ENCODE data around the gene TRPM1.

TRPM1 gene

GRCh38 chr15:31086344-31086743, 15.2 kb downstream of the TRPM1 start:
- no peaks in the 10 kb centered on the region for H3K27me3 ChIP-seq (replicated peaks; ENCODE audit: control insufficient read depth, insufficient read depth, low read length)
- DNase-seq (ENCODE audit: extremely low read depth, insufficient read length): no peak

DNA sequence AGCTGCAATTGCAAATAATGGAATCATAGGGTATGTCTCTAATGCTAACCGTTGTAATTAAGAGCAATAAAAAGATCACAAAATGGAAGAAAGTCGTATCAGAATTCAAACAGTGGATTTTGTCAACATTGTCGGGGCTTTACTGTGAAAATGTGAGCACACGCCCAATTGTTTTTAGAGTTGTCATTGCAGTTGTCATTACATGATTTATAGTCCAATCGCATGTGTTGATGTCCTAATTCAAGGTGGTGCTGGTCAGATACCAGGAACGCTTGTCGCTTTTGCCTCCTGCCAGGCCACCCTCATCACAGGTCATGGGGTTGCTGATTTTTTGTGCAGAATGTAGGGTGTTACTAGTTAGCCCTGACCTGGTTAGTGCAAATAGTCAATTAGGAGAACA, 16.2 kb downstream of the TRPM1 start:
- no peak overlapping the region for H3K4me3 ChIP-seq (replicated peaks; ENCODE audit: low read depth, low read length)
- TF ChIP-seq, protein P1, sequence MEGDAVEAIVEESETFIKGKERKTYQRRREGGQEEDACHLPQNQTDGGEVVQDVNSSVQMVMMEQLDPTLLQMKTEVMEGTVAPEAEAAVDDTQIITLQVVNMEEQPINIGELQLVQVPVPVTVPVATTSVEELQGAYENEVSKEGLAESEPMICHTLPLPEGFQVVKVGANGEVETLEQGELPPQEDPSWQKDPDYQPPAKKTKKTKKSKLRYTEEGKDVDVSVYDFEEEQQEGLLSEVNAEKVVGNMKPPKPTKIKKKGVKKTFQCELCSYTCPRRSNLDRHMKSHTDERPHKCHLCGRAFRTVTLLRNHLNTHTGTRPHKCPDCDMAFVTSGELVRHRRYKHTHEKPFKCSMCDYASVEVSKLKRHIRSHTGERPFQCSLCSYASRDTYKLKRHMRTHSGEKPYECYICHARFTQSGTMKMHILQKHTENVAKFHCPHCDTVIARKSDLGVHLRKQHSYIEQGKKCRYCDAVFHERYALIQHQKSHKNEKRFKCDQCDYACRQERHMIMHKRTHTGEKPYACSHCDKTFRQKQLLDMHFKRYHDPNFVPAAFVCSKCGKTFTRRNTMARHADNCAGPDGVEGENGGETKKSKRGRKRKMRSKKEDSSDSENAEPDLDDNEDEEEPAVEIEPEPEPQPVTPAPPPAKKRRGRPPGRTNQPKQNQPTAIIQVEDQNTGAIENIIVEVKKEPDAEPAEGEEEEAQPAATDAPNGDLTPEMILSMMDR (IDR thresholded peaks at IDR 0.05; ENCODE audit: insufficient read depth, low read length, poor library complexity, severe bottlenecking): no peak
- no peak for DNase-seq (ENCODE audit: extremely low read depth, insufficient read length)

More at GRCh38 chr15:31086344-31086743, 15.2 kb downstream of the TRPM1 start:
- TF ChIP-seq, protein P1 (IDR thresholded peaks at IDR 0.05; ENCODE audit: insufficient read depth, low read length, poor library complexity, severe bottlenecking): no peak
- no peak overlapping the region for H3K4me3 ChIP-seq (replicated peaks; ENCODE audit: low read depth, low read length)
- H3K36me3 ChIP-seq (ENCODE audit: control insufficient read depth, insufficient read depth, low read length): no peaks in the 10 kb centered on the region

GRCh38 chr15:31084176-31084575, 17.3 kb downstream of the TRPM1 start:
- no peak for DNase-seq (ENCODE audit: extremely low read depth, insufficient read length)
- TF ChIP-seq, protein P1 (IDR thresholded peaks at IDR 0.05; ENCODE audit: insufficient read depth, low read length, poor library complexity, severe bottlenecking): no peak

More for the DNA sequence above, 16.2 kb downstream of the TRPM1 start:
- H3K27me3 ChIP-seq (replicated peaks; ENCODE audit: control insufficient read depth, insufficient read depth, low read length): no peaks in the 10 kb centered on the region
- no peaks in the 10 kb centered on the region for H3K36me3 ChIP-seq (ENCODE audit: control insufficient read depth, insufficient read depth, low read length)

GRCh38 chr15:31083370-31083780, 18.1 kb downstream of the TRPM1 start:
- DNase-seq (ENCODE audit: extremely low read depth, insufficient read length): no peak
- Histone ChIP-seq H3K27me3 (replicated peaks; ENCODE audit: control insufficient read depth, insufficient read depth, low read length) (no peaks in the 10 kb centered on the region), H3K36me3 (ENCODE audit: control insufficient read depth, insufficient read depth, low read length) (no peaks in the 10 kb centered on the region), H3K4me3 (replicated peaks; ENCODE audit: low read depth, low read length) (no peak overlapping the region)
- TF ChIP-seq, protein P1 (IDR thresholded peaks at IDR 0.05; ENCODE audit: insufficient read depth, low read length, poor library complexity, severe bottlenecking): no peak

More at GRCh38 chr15:31084176-31084575, 17.3 kb downstream of the TRPM1 start:
- no peak overlapping the region for H3K4me3 ChIP-seq (replicated peaks; ENCODE audit: low read depth, low read length)
- no peaks in the 10 kb centered on the region for H3K27me3 ChIP-seq (replicated peaks; ENCODE audit: control insufficient read depth, insufficient read depth, low read length)
- no peaks in the 10 kb centered on the region for H3K36me3 ChIP-seq (ENCODE audit: control insufficient read depth, insufficient read depth, low read length)

GRCh38 chr15:31082771-31083369, 18.7 kb downstream of the TRPM1 start:
- no peak for DNase-seq (ENCODE audit: extremely low read depth, insufficient read length)
- H3K27me3 ChIP-seq (replicated peaks; ENCODE audit: control insufficient read depth, insufficient read depth, low read length): no peaks in the 10 kb centered on the region
- TF ChIP-seq, protein P1 (IDR thresholded peaks at IDR 0.05; ENCODE audit: insufficient read depth, low read length, poor library complexity, severe bottlenecking): no peak

More at GRCh38 chr15:31082771-31083369, 18.7 kb downstream of the TRPM1 start:
- H3K4me3 ChIP-seq (replicated peaks; ENCODE audit: low read depth, low read length): no peak overlapping the region
- H3K36me3 ChIP-seq (ENCODE audit: control insufficient read depth, insufficient read depth, low read length): no peaks in the 10 kb centered on the region
